ENCODE results near the gene FSTL4.
"Not testable (repeated sequence)": the region's sequence is repeated elsewhere in the genome, so short reads cannot be mapped to it uniquely, and the experiment has no call there.

The FSTL4 gene

GRCh38 chr5:133399247-133399891 lies 213.0 kb downstream of the FSTL4 start:
- no peak for DNase-seq

GRCh38 chr5:133398646-133399101 lies 213.7 kb downstream of the FSTL4 start:
- no peak for DNase-seq

- no peak for DNase-seq
Observed at GRCh38 chr5:133397990-133398645, 214.2 kb downstream of the FSTL4 start.

- no peak for DNase-seq
Observed at GRCh38 chr5:133397348-133397747, 215.0 kb downstream of the FSTL4 start.

- DNase-seq, result no peak
Observed at GRCh38 chr5:133396814-133397213, 215.5 kb downstream of the FSTL4 start.

- DNase-seq, result no peak
Observed at GRCh38 chr5:133396187-133396741, 216.1 kb downstream of the FSTL4 start.

GRCh38 chr5:133395207-133395606 lies 217.1 kb downstream of the FSTL4 start:
- not testable (repeated sequence) for DNase-seq

- not testable (repeated sequence) for DNase-seq
Observed at GRCh38 chr5:133394477-133394817, 217.9 kb downstream of the FSTL4 start.

GRCh38 chr5:133393776-133394476 lies 218.4 kb downstream of the FSTL4 start:
- DNase-seq, result no peak

- no peak for DNase-seq
Observed at GRCh38 chr5:133392448-133392847, 219.9 kb downstream of the FSTL4 start.

GRCh38 chr5:133391354-133392136 lies 220.8 kb downstream of the FSTL4 start:
- no peak for DNase-seq

- DNase-seq, result no peak
Observed at GRCh38 chr5:133390416-133391353, 221.7 kb downstream of the FSTL4 start.

GRCh38 chr5:133389066-133389590 lies 223.2 kb downstream of the FSTL4 start:
- no peak for DNase-seq

- DNase-seq, result no peak
Observed at GRCh38 chr5:133387621-133388020, 224.7 kb downstream of the FSTL4 start.

GRCh38 chr5:133387091-133387490 lies 225.2 kb downstream of the FSTL4 start:
- DNase-seq, result no peak

GRCh38 chr5:133386662-133387061 lies 225.7 kb downstream of the FSTL4 start:
- no peak for DNase-seq

- DNase-seq, result no peak
Observed at GRCh38 chr5:133385346-133385745, 227.0 kb downstream of the FSTL4 start.

GRCh38 chr5:133384903-133385302 lies 227.4 kb downstream of the FSTL4 start:
- DNase-seq, result no peak

GRCh38 chr5:133384120-133384855 lies 228.1 kb downstream of the FSTL4 start:
- DNase-seq, result no peak

GRCh38 chr5:133383580-133383939 lies 228.8 kb downstream of the FSTL4 start:
- no peak for DNase-seq
